ENCODE measurements around the gene ZNRF1.
A peak's percentile ranks its signal among the peaks of the same experiment; 100 is the strongest.
"Not testable (repeated sequence)": the region's sequence is repeated elsewhere in the genome, so short reads cannot be mapped to it uniquely, and the experiment has no call there.

ZNRF1 gene

GRCh38 chr16:75116081-75116910, 117.5 kb downstream of the ZNRF1 start, which contains the start of gene LDHD:
Gene LDHD (minus strand): TSS chr16:75116780. CDS start chr16:75116720, 60 bp downstream.
- no peak for DNase-seq

GRCh38 chr16:75116911-75117245, 118.1 kb downstream of the ZNRF1 start:
- DNase-seq = no peak

GRCh38 chr16:75118943-75119539, 120.2 kb downstream of the ZNRF1 start:
- no peak for DNase-seq

- DNase-seq = no peak
Measured at GRCh38 chr16:75120253-75120652, 121.4 kb downstream of the ZNRF1 start.

- DNase-seq = no peak
Measured at GRCh38 chr16:75121949-75122568, 123.2 kb downstream of the ZNRF1 start.

- no peak for DNase-seq
Measured at GRCh38 chr16:75122609-75123008, 123.8 kb downstream of the ZNRF1 start.

GRCh38 chr16:75127713-75128415, 129.0 kb downstream of the ZNRF1 start:
- DNase-seq = no peak

GRCh38 chr16:75129421-75130149, 130.8 kb downstream of the ZNRF1 start:
- DNase-seq = not testable (repeated sequence)

- no peak for DNase-seq
Measured at GRCh38 chr16:75130150-75130771, 131.4 kb downstream of the ZNRF1 start.

- no peak for DNase-seq
Measured at GRCh38 chr16:75131081-75131480, 132.3 kb downstream of the ZNRF1 start.

- DNase-seq = no peak
Measured at GRCh38 chr16:75138233-75138632, 139.4 kb downstream of the ZNRF1 start.

GRCh38 chr16:75138636-75139035, 139.8 kb downstream of the ZNRF1 start:
- no peak for DNase-seq

- no peak for DNase-seq
Measured at GRCh38 chr16:75139498-75139897, 140.7 kb downstream of the ZNRF1 start.

- DNase-seq = no peak
Measured at GRCh38 chr16:75143941-75144340, 145.1 kb downstream of the ZNRF1 start.

- DNase-seq = no peak
Measured at GRCh38 chr16:75147968-75148310, 149.1 kb downstream of the ZNRF1 start.

GRCh38 chr16:75148311-75149195, 149.7 kb downstream of the ZNRF1 start, which contains the start of gene ZFP1:
Gene ZFP1 (plus strand): TSS chr16:75148524. CDS start chr16:75152952, 4,428 bp downstream.
- peak; percentile 95 for DNase-seq

GRCh38 chr16:75151798-75152197, 153.0 kb downstream of the ZNRF1 start:
- no peak for DNase-seq

GRCh38 chr16:75152635-75153034, 153.8 kb downstream of the ZNRF1 start:
- no peak for DNase-seq

- no peak for DNase-seq
Measured at GRCh38 chr16:75160386-75160785, 161.6 kb downstream of the ZNRF1 start.
